K562 (cell line): ENCODE data around the gene CCDC196. TPM values are rescaled to one million over a fixed set of nuclear protein-coding genes. Genes with fewer than 3 reads are reported as not detected.

Experiments used
- CEBPG ChIP-seq, 3 experiments: fragments of 200-800 bp in 1 of 3; sonication (Bioruptor generic) in 1 of 3; sonication (generic) in 1 of 3; formaldehyde crosslinking in 1 of 3; IDR thresholded peaks in 2 of 3; conservative IDR thresholded peaks in 1 of 3; 2 replicates each; pipeline versions ENCODE4 v1.6.1 to v1.8.0; 2016 to 2022; ENCODE audit warnings: missing compliant biosample characterization in 2 of 3, missing genetic modification characterization in 2 of 3, mild to moderate bottlenecking in 1 of 3, missing genetic modification reagents in 1 of 3
- FUS ChIP-seq: fragments of 200-400 bp; formaldehyde crosslinking; optimal IDR thresholded peaks from 2 replicates; pipeline ENCODE3; 2017; ENCODE audit warnings: low read depth, low read length
- KAT2B ChIP-seq: IDR thresholded peaks from one replicate; pipeline ENCODE4 v1.6.1; 2012; ENCODE audit warnings: low read depth, mild to moderate bottlenecking, control low read depth, inconsistent platforms, low read length, moderate library complexity
- MIER1 ChIP-seq: fragments of 450-650 bp; IDR thresholded peaks from 2 replicates; pipeline ENCODE4 v1.6.1; 2016; ENCODE audit warnings: antibody characterized with exemption, mild to moderate bottlenecking, low read depth
- MTA3 ChIP-seq: fragments of 450-650 bp; formaldehyde crosslinking; IDR thresholded peaks from 2 replicates; pipeline ENCODE4 v1.6.1; 2017; ENCODE audit warnings: mild to moderate bottlenecking, borderline replicate concordance
- NONO ChIP-seq, 2 experiments: fragments of 200-400 bp in 1 of 2; fragments of 450-650 bp in 1 of 2; formaldehyde crosslinking in 1 of 2; IDR thresholded peaks; 2 replicates each; pipeline ENCODE4 v1.6.1; 2017; ENCODE audit warnings: low read depth in 2 of 2, mild to moderate bottlenecking in 2 of 2, moderate library complexity in 2 of 2, low read length in 1 of 2
- PHTF2 ChIP-seq: fragments of 250-450 bp; sonication (Bioruptor Pico); IDR thresholded peaks from 2 replicates; pipeline ENCODE4 v1.5.0; 2021; ENCODE audit warnings: mild to moderate bottlenecking
- RBM25 ChIP-seq: fragments of 200-400 bp; formaldehyde crosslinking; IDR thresholded peaks from 2 replicates; pipeline ENCODE4 v1.6.1; 2018; ENCODE audit warnings: low read length, low read depth, moderate library complexity; ENCODE audit not compliant: severe bottlenecking
- SMARCA5 ChIP-seq: fragments of 450-650 bp; IDR thresholded peaks from 2 replicates; pipeline ENCODE4 v1.6.1; 2016
- TAF7 ChIP-seq: fragments of 450-650 bp; IDR thresholded peaks from 2 replicates; pipeline ENCODE4 v1.6.1; 2016; ENCODE audit warnings: missing genetic modification characterization, missing compliant biosample characterization
- TBP ChIP-seq: optimal IDR thresholded peaks from 2 replicates; pipeline ENCODE3; 2011; ENCODE audit warnings: low read depth, low read length, improper control_type of control experiment
- ZBED1 ChIP-seq: IDR thresholded peaks from 2 replicates; pipeline ENCODE4 v1.6.1; 2014
- ZBTB1 ChIP-seq: sonication (generic); formaldehyde crosslinking; IDR thresholded peaks from 2 replicates; pipeline ENCODE4 v1.8.1; 2023; ENCODE audit warnings: missing genetic modification reagents, low read depth, mild to moderate bottlenecking, borderline replicate concordance
- ZBTB8A ChIP-seq: fragments of 450-650 bp; IDR thresholded peaks from 2 replicates; pipeline ENCODE4 v1.6.1; 2018; ENCODE audit warnings: mild to moderate bottlenecking, moderate library complexity; ENCODE audit not compliant: partially characterized antibody
- ZNF124 ChIP-seq: sonication (generic); formaldehyde crosslinking; IDR thresholded peaks from 2 replicates; pipeline ENCODE4 v1.8.1; 2022; ENCODE audit warnings: missing genetic modification reagents
- ZNF24 ChIP-seq: fragments of 450-650 bp; IDR thresholded peaks from 2 replicates; pipeline ENCODE4 v1.6.1; 2016
- ZNF282 ChIP-seq: sonication (generic); formaldehyde crosslinking; IDR thresholded peaks from 2 replicates; pipeline ENCODE4 v1.8.1; 2023; ENCODE audit warnings: missing genetic modification reagents
- ZNF316 ChIP-seq: fragments of 450-650 bp; IDR thresholded peaks from 2 replicates; pipeline ENCODE4 v1.6.1; 2016
- ZNF444 ChIP-seq: fragments of 250-450 bp; sonication (Bioruptor Pico); IDR thresholded peaks from 2 replicates; pipeline ENCODE4 v1.4.0; 2020; ENCODE audit warnings: mild to moderate bottlenecking, moderate library complexity
- ZNF586 ChIP-seq: fragments of 450-650 bp; formaldehyde crosslinking; conservative IDR thresholded peaks from 2 replicates; pipeline ENCODE4 v1.4.0; 2020; ENCODE audit warnings: mild to moderate bottlenecking, moderate library complexity
- ZNF780A ChIP-seq: fragments of 250-450 bp; sonication (Bioruptor Pico); IDR thresholded peaks from 2 replicates; pipeline ENCODE4 v1.5.0; 2021; ENCODE audit warnings: mild to moderate bottlenecking
- polyA plus RNA-seq, 8 experiments: library from polyadenylated mRNA; depleted of rRNA in 4 of 8; stranded (reverse) in 5 of 8; unstranded in 3 of 8; fragments of >200 nt; fragmentation: Nextera tagmentation in 2 of 8; fragmentation: Illumina TruSeq in 1 of 8; extraction: Ambion mirVana in 2 of 8; extraction: Trizol in 1 of 8; gene quantifications; 2 replicates each; pipeline versions ENCODE4 v1.2.1 to v1.2.3, GENCODE V29; 2011 to 2014; ENCODE audit warnings: inconsistent platforms in 1 of 8, missing spikeins in 1 of 8
- total RNA-seq, 7 experiments: library from RNA; depleted of rRNA in 6 of 7; stranded (reverse); fragments of >200 nt in 6 of 7; fragmentation: Illumina TruSeq in 2 of 7; extraction: Trizol in 2 of 7; gene quantifications; 2 replicates each; pipeline versions ENCODE4 v1.2.1 to v1.2.3, GENCODE V29; 2011 to 2021; ENCODE audit warnings: low replicate concordance in 1 of 7
- TF ChIP-seq, protein P1 (sequence below): fragments of 250-450 bp; sonication (Bioruptor Pico); IDR thresholded peaks from 2 replicates; pipeline ENCODE4 v1.4.0; 2020; ENCODE audit warnings: mild to moderate bottlenecking
- TF ChIP-seq, protein P2 (sequence below): fragments of 250-450 bp; sonication (Bioruptor Pico); IDR thresholded peaks from 2 replicates; pipeline ENCODE4 v1.8.0; 2022; ENCODE audit warnings: inconsistent platforms, mild to moderate bottlenecking, moderate library complexity, borderline replicate concordance
- TF ChIP-seq, protein P3 (sequence below): fragments of 200-800 bp; sonication (Bioruptor generic); IDR thresholded peaks from 2 replicates; pipeline ENCODE4 v1.6.1; 2017; ENCODE audit warnings: missing genetic modification characterization, missing compliant biosample characterization
- TF ChIP-seq, protein P4 (sequence below): fragments of 250-450 bp; sonication (Bioruptor Pico); IDR thresholded peaks from 2 replicates; pipeline ENCODE4 v1.8.0; 2022; ENCODE audit warnings: moderate library complexity, mild to moderate bottlenecking, inconsistent platforms

Gene CCDC196
- total and polyA plus RNA-seq, 9 of the 15 experiments (the other 6 are each of a cell fraction or from before 2014, with no cell fraction given): not detected

DNA sequence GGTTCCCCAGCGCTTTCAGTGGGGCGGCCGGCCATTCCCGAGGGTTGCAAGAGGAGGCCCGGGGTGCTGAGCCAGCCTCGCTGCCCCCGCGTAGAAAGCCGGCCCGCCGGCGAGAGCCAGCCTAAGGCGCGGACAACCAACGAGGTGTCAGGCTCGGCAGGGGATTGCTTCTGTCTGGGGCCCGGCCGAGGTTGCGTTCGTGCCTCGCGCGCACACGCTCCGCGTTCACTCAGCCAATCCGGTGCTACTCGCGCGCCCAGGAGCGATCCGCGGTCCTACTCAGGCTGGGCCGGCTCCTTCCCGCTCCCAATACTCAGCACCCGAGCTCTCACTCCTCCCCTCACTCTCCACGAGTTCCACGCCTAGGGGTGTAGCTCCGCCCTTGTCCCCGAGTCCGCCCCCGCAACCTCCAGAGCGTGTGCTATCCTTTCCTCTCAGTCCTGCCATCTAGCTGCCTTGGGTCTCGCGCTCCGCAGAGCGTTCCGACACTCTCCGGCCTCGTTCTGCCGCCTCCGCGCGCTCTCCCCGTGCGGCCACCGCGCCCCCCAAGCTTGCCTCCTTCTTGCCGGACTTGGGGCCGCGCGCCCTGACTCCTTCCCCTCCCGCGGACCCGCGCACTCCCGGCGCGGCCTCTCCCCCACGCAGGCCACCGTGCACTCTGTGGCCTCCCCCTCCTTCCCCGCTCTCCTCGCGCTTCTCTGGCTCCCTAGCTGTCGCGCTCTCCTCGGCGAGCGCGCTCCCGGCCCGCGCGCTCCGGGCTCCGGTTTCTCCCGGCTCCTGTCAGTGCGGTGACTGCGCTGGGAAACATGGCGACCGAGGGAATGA, 21.8 kb downstream of the CCDC196 start, which contains the start of gene GPHN (continued):
- TF ChIP-seq, protein P1, sequence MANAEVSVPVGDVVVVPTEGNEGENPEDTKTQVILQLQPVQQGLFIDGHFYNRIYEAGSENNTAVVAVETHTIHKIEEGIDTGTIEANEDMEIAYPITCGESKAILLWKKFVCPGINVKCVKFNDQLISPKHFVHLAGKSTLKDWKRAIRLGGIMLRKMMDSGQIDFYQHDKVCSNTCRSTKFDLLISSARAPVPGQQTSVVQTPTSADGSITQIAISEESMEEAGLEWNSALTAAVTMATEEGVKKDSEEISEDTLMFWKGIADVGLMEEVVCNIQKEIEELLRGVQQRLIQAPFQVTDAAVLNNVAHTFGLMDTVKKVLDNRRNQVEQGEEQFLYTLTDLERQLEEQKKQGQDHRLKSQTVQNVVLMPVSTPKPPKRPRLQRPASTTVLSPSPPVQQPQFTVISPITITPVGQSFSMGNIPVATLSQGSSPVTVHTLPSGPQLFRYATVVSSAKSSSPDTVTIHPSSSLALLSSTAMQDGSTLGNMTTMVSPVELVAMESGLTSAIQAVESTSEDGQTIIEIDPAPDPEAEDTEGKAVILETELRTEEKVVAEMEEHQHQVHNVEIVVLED (CRISPR knock-in tag): peak; percentile 48; the same call in 1 of the 2 replicates
- TF ChIP-seq, protein P2, sequence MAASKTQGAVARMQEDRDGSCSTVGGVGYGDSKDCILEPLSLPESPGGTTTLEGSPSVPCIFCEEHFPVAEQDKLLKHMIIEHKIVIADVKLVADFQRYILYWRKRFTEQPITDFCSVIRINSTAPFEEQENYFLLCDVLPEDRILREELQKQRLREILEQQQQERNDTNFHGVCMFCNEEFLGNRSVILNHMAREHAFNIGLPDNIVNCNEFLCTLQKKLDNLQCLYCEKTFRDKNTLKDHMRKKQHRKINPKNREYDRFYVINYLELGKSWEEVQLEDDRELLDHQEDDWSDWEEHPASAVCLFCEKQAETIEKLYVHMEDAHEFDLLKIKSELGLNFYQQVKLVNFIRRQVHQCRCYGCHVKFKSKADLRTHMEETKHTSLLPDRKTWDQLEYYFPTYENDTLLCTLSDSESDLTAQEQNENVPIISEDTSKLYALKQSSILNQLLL (CRISPR knock-in tag): no peak
- no peak; the same call in 1 of the 2 replicates for TF ChIP-seq CEBPG (CRISPR knock-in tag; IDR thresholded peaks at IDR 0.05)
- TF ChIP-seq CEBPG (tag; conservative IDR thresholded peaks at IDR 0.05 in 1 of 2, IDR thresholded peaks at IDR 0.05 in 1 of 2): no peak
- TF ChIP-seq, protein P3, sequence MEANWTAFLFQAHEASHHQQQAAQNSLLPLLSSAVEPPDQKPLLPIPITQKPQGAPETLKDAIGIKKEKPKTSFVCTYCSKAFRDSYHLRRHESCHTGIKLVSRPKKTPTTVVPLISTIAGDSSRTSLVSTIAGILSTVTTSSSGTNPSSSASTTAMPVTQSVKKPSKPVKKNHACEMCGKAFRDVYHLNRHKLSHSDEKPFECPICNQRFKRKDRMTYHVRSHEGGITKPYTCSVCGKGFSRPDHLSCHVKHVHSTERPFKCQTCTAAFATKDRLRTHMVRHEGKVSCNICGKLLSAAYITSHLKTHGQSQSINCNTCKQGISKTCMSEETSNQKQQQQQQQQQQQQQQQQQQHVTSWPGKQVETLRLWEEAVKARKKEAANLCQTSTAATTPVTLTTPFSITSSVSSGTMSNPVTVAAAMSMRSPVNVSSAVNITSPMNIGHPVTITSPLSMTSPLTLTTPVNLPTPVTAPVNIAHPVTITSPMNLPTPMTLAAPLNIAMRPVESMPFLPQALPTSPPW: peak; percentile 42
- no peak for TF ChIP-seq ZNF124
- TF ChIP-seq TBP: peak; percentile 86
- no peak for TF ChIP-seq ZNF586
- peak in 1 of 2 experiments; percentile 25; a peak in 1 of 4 replicates for TF ChIP-seq NONO (IDR thresholded peaks at IDR 0.05; ENCODE audit: low read depth in 2 of 2, low read length in 1 of 2)
- TF ChIP-seq, protein P4, sequence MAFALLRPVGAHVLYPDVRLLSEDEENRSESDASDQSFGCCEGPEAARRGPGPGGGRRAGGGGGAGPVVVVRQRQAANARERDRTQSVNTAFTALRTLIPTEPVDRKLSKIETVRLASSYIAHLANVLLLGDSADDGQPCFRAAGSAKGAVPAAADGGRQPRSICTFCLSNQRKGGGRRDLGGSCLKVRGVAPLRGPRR (CRISPR knock-in tag): no peak
- TF ChIP-seq ZNF444 (CRISPR knock-in tag): no peak
- no peak for TF ChIP-seq ZNF780A (CRISPR knock-in tag)
- no peak for TF ChIP-seq ZNF282 (CRISPR knock-in tag)
- TF ChIP-seq MTA3: peak; percentile 49; the same call in 1 of the 2 replicates
- TF ChIP-seq ZBED1: no peak
- no peak for TF ChIP-seq ZNF24
- no peak for TF ChIP-seq MIER1
- TF ChIP-seq TAF7 (tag): no peak
- TF ChIP-seq ZNF316: no peak
- no peak; the same call in 1 of the 2 replicates for TF ChIP-seq ZBTB1 (CRISPR knock-in tag)
- no peak for TF ChIP-seq FUS
- no peak for TF ChIP-seq SMARCA5
- TF ChIP-seq PHTF2 (CRISPR knock-in tag): no peak
- TF ChIP-seq RBM25: no peak
- TF ChIP-seq ZBTB8A: no peak
- TF ChIP-seq KAT2B: no peak
